GM23338 (cell line): Measurements from ENCODE around the gene AP1G2. TPM values are rescaled to one million over a fixed set of nuclear protein-coding genes. Genes with fewer than 3 reads are reported as not detected.

Experiments
- ATAC-seq: fragments of 200-7000 bp; cut with Tn5 transposase; 3 replicates; pipeline ENCODE4 v1.9.1; 2020
- DNase-seq: peaks from one replicate; pipeline ENCODE4 v3.0.0-alpha.2; 2015; ENCODE audit warnings: low spot score
- H2AFZ ChIP-seq: fragments of 200-600 bp; sonication (generic); 2 replicates; pipeline ENCODE4 v1.8.0; 2016; ENCODE audit warnings: antibody characterized with exemption, mild to moderate bottlenecking, moderate library complexity
- H3F3A ChIP-seq: fragments of 200-600 bp; sonication (generic); replicated peaks from 2 replicates; pipeline ENCODE4 v1.8.0; 2017; ENCODE audit warnings: antibody characterized with exemption, mixed run types, low read depth
- H3K27ac ChIP-seq: fragments of 200-600 bp; sonication (generic); 2 replicates; pipeline ENCODE4 v1.6.1; 2016; ENCODE audit warnings: low read depth
- H3K27me3 ChIP-seq: fragments of 200-600 bp; sonication (generic); 2 replicates; pipeline ENCODE4 v1.8.0; 2016; ENCODE audit warnings: mild to moderate bottlenecking, mixed run types, moderate library complexity; ENCODE audit not compliant: insufficient read depth
- H3K36me3 ChIP-seq: fragments of 200-600 bp; sonication (generic); 2 replicates; pipeline ENCODE4 v1.8.0; 2016; ENCODE audit warnings: mild to moderate bottlenecking; ENCODE audit not compliant: insufficient read depth
- H3K4me1 ChIP-seq: fragments of 200-600 bp; sonication (generic); 2 replicates; pipeline ENCODE4 v1.8.0; 2016; ENCODE audit warnings: mild to moderate bottlenecking, moderate library complexity; ENCODE audit not compliant: insufficient read depth
- H3K4me2 ChIP-seq: fragments of 200-600 bp; sonication (generic); 2 replicates; pipeline ENCODE4 v1.7.1; 2017; ENCODE audit warnings: mixed run types
- H3K4me3 ChIP-seq: fragments of 200-600 bp; sonication (generic); 2 replicates; pipeline ENCODE4 v1.6.1; 2016; ENCODE audit warnings: mixed run types
- H3K79me2 ChIP-seq: fragments of 200-600 bp; sonication (generic); replicated peaks from 2 replicates; pipeline ENCODE4 v1.8.0; 2017; ENCODE audit warnings: mild to moderate bottlenecking; ENCODE audit not compliant: insufficient read depth
- H3K9me2 ChIP-seq: fragments of 200-600 bp; sonication (generic); 2 replicates; pipeline ENCODE4 v1.8.0; 2017; ENCODE audit not compliant: insufficient read depth
- H4K20me1 ChIP-seq: fragments of 200-600 bp; sonication (generic); replicated peaks from 2 replicates; pipeline ENCODE4 v1.8.0; 2017; ENCODE audit warnings: mild to moderate bottlenecking; ENCODE audit not compliant: insufficient read depth
- H3K27ac Mint-ChIP-seq: 2 replicates; pipeline ENCODE4 v1.8.0; 2020; ENCODE audit warnings: inconsistent platforms, mild to moderate bottlenecking, moderate library complexity, mixed read lengths
- H3K27me3 Mint-ChIP-seq: 3 replicates; pipeline ENCODE4 v1.8.0; 2022; ENCODE audit warnings: low read depth, mild to moderate bottlenecking, moderate library complexity, mixed read lengths, inconsistent platforms; ENCODE audit not compliant: insufficient read depth, poor library complexity
- H3K36me3 Mint-ChIP-seq: 3 replicates; pipeline ENCODE4 v1.8.0; 2021; ENCODE audit warnings: low read depth, mild to moderate bottlenecking, inconsistent platforms, moderate library complexity, mixed read lengths
- H3K4me1 Mint-ChIP-seq: 3 replicates; pipeline ENCODE4 v1.8.0; 2020; ENCODE audit warnings: mild to moderate bottlenecking, inconsistent platforms, mixed read lengths
- H3K4me3 Mint-ChIP-seq: 3 replicates; pipeline ENCODE4 v1.8.0; 2021; ENCODE audit warnings: moderate library complexity, mild to moderate bottlenecking, inconsistent platforms, mixed read lengths
- H3K9me3 Mint-ChIP-seq: 3 replicates; pipeline ENCODE4 v1.8.0; 2020; ENCODE audit warnings: moderate library complexity, mild to moderate bottlenecking, inconsistent platforms, mixed read lengths
- CREB1 ChIP-seq: fragments of 250-450 bp; sonication (Bioruptor Pico); IDR thresholded peaks from 2 replicates; pipeline ENCODE4 v1.5.0; 2020; ENCODE audit warnings: low read depth, mild to moderate bottlenecking, moderate library complexity
- EZH2 ChIP-seq: fragments of 200-600 bp; sonication (generic); IDR thresholded peaks from one replicate; pipeline ENCODE4 v1.8.0; 2017; ENCODE audit warnings: antibody characterized with exemption, mild to moderate bottlenecking, low read depth; ENCODE audit not compliant: unreplicated experiment
- EZH2phosphoT487 ChIP-seq: fragments of 200-600 bp; sonication (generic); IDR thresholded peaks from one replicate; pipeline ENCODE4 v1.8.1; 2018; ENCODE audit warnings: antibody characterized with exemption; ENCODE audit not compliant: unreplicated experiment
- JUNB ChIP-seq: IDR thresholded peaks from one replicate; pipeline ENCODE4 v1.6.1; 2016; ENCODE audit warnings: antibody characterized with exemption; ENCODE audit not compliant: unreplicated experiment
- NANOG ChIP-seq: IDR thresholded peaks from 2 replicates; pipeline ENCODE4 v1.6.1; 2016; ENCODE audit warnings: antibody characterized with exemption, borderline replicate concordance
- POLR2AphosphoS5 ChIP-seq: IDR thresholded peaks from 2 replicates; pipeline ENCODE4 v1.6.1; 2016; ENCODE audit warnings: antibody characterized with exemption, low read depth
- STAT1 ChIP-seq: IDR thresholded peaks from one replicate; pipeline ENCODE4 v1.6.1; 2016; ENCODE audit warnings: antibody characterized with exemption; ENCODE audit not compliant: unreplicated experiment
- ZNF114 ChIP-seq: fragments of 250-450 bp; sonication (Bioruptor Pico); IDR thresholded peaks from 2 replicates; pipeline ENCODE4 v1.5.0; 2020; ENCODE audit warnings: mild to moderate bottlenecking, moderate library complexity
- ZNF331 ChIP-seq: fragments of 250-450 bp; sonication (Bioruptor Pico); IDR thresholded peaks from 2 replicates; pipeline ENCODE4 v1.5.0; 2020; ENCODE audit warnings: low read depth, mild to moderate bottlenecking, moderate library complexity
- polyA plus RNA-seq: library from polyadenylated mRNA; unstranded; fragments of >200 nt; fragmentation: Nextera tagmentation; extraction: Ambion mirVana; gene quantifications from 2 replicates; pipeline ENCODE4 v1.2.1, GENCODE V29; 2016
- total RNA-seq: library from RNA; depleted of rRNA; stranded (reverse); fragments of >200 nt; shearing (Covaris generic); gene quantifications from 2 replicates; pipeline ENCODE4 v1.2.3, GENCODE V29; 2014
- TF ChIP-seq, protein P1 (sequence below): IDR thresholded peaks from 2 replicates; pipeline ENCODE4 v1.6.1; 2016; ENCODE audit warnings: antibody characterized with exemption
- TF ChIP-seq, protein P2 (sequence below), 2 experiments: fragments of 200-600 bp in 1 of 2; sonication (generic) in 1 of 2; conservative IDR thresholded peaks; 2 replicates each; pipeline versions ENCODE4 v1.5.1 to v1.6.1; 2016 to 2017; ENCODE audit warnings: antibody characterized with exemption in 2 of 2, low read depth in 2 of 2, mild to moderate bottlenecking in 2 of 2, moderate library complexity in 1 of 2
- TF ChIP-seq, protein P3 (sequence below): IDR thresholded peaks from one replicate; pipeline ENCODE4 v1.6.1; 2018; ENCODE audit warnings: antibody characterized with exemption; ENCODE audit not compliant: unreplicated experiment
- TF ChIP-seq, protein P4 (sequence below): fragments of 250-450 bp; sonication (Bioruptor Pico); IDR thresholded peaks from 2 replicates; pipeline ENCODE4 v1.5.0; 2020; ENCODE audit warnings: mild to moderate bottlenecking, moderate library complexity

Gene AP1G2
- total and polyA plus RNA-seq, 2 experiments from 2014 or later = 55.3 to 63.5 TPM

DNA sequence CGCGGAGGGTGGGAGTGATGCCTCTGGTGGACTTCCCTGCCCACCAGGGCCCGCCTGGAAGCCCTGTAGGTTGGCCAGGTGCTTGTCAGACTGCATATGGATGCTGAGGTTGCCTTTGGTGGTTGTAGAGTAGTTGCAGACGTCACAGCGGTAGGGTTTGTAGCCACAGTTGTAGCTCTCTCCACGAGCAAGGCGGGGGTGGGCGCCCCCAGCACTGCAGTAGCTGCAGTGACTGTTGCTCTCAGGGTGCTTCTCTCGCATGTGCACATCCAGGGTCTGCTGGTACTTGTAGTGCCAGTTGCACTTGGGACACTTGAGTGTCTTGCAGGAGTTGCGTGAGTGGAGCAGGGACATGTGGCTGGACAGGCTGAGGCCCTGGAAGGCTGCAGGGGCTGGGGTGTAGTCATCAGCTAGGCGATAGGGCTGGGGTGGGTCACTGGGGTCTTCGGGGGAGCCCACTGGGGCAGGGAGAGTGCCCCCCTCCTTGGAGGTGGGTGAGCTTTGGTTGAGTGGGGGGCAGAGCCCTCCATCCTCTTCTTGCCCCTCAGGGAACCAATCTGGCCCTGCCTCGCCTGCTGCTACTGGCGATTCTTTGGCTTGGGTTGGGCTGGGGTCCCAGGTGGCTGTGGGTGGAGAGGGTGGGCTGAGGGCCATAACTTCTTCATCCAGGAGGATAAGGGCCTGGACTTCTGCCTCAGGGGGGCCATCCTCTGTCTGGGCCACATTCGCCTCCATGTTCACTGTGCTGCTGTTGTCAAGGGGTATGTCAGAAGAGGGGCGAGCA, 33.7 kb downstream of the AP1G2 start:
- DNase-seq = no peak
- H3K4me3 ChIP-seq = no peak overlapping the region
- H3K27ac ChIP-seq = no peak overlapping the region
- Mint-ChIP-seq H3K4me3 (no peak overlapping the region), H3K4me1 (peaks cover 55% of the 10 kb centered on the region), H3K9me3 (no peaks in the 10 kb centered on the region), H3K27ac (no peak overlapping the region), H3K36me3 (peaks cover 54% of the 10 kb centered on the region), H3K27me3 (peaks cover 21% of the 10 kb centered on the region)
- no peak for ATAC-seq
- H3K36me3 ChIP-seq = peaks cover 8% of the 10 kb centered on the region; the same call in 1 of the 2 replicates
- H3K4me2 ChIP-seq = no peak overlapping the region
- H3K79me2 ChIP-seq = peaks cover 10% of the 10 kb centered on the region
- H2AFZ ChIP-seq = no peak overlapping the region
- no peaks in the 10 kb centered on the region for H3K9me2 ChIP-seq
- no peaks in the 10 kb centered on the region; the same call in 1 of the 2 replicates for H4K20me1 ChIP-seq
- peaks cover 17% of the 10 kb centered on the region for H3K4me1 ChIP-seq
- peaks cover 5% of the 10 kb centered on the region for H3F3A ChIP-seq
- TF ChIP-seq, protein P1, sequence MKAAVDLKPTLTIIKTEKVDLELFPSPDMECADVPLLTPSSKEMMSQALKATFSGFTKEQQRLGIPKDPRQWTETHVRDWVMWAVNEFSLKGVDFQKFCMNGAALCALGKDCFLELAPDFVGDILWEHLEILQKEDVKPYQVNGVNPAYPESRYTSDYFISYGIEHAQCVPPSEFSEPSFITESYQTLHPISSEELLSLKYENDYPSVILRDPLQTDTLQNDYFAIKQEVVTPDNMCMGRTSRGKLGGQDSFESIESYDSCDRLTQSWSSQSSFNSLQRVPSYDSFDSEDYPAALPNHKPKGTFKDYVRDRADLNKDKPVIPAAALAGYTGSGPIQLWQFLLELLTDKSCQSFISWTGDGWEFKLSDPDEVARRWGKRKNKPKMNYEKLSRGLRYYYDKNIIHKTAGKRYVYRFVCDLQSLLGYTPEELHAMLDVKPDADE = no peak
- TF ChIP-seq POLR2AphosphoS5 (no peak), EZH2phosphoT487 (no peak), STAT1 (no peak), ZNF331 (CRISPR knock-in tag) (no peak), NANOG (no peak), JUNB (no peak), EZH2 (no peak), CREB1 (CRISPR knock-in tag) (no peak), ZNF114 (no peak)
- TF ChIP-seq, protein P2, sequence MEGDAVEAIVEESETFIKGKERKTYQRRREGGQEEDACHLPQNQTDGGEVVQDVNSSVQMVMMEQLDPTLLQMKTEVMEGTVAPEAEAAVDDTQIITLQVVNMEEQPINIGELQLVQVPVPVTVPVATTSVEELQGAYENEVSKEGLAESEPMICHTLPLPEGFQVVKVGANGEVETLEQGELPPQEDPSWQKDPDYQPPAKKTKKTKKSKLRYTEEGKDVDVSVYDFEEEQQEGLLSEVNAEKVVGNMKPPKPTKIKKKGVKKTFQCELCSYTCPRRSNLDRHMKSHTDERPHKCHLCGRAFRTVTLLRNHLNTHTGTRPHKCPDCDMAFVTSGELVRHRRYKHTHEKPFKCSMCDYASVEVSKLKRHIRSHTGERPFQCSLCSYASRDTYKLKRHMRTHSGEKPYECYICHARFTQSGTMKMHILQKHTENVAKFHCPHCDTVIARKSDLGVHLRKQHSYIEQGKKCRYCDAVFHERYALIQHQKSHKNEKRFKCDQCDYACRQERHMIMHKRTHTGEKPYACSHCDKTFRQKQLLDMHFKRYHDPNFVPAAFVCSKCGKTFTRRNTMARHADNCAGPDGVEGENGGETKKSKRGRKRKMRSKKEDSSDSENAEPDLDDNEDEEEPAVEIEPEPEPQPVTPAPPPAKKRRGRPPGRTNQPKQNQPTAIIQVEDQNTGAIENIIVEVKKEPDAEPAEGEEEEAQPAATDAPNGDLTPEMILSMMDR (conservative IDR thresholded peaks at IDR 0.05; ENCODE audit: low read depth in 2 of 2) = no peak
- TF ChIP-seq, protein P3, sequence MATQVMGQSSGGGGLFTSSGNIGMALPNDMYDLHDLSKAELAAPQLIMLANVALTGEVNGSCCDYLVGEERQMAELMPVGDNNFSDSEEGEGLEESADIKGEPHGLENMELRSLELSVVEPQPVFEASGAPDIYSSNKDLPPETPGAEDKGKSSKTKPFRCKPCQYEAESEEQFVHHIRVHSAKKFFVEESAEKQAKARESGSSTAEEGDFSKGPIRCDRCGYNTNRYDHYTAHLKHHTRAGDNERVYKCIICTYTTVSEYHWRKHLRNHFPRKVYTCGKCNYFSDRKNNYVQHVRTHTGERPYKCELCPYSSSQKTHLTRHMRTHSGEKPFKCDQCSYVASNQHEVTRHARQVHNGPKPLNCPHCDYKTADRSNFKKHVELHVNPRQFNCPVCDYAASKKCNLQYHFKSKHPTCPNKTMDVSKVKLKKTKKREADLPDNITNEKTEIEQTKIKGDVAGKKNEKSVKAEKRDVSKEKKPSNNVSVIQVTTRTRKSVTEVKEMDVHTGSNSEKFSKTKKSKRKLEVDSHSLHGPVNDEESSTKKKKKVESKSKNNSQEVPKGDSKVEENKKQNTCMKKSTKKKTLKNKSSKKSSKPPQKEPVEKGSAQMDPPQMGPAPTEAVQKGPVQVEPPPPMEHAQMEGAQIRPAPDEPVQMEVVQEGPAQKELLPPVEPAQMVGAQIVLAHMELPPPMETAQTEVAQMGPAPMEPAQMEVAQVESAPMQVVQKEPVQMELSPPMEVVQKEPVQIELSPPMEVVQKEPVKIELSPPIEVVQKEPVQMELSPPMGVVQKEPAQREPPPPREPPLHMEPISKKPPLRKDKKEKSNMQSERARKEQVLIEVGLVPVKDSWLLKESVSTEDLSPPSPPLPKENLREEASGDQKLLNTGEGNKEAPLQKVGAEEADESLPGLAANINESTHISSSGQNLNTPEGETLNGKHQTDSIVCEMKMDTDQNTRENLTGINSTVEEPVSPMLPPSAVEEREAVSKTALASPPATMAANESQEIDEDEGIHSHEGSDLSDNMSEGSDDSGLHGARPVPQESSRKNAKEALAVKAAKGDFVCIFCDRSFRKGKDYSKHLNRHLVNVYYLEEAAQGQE = no peak
- TF ChIP-seq, protein P4, sequence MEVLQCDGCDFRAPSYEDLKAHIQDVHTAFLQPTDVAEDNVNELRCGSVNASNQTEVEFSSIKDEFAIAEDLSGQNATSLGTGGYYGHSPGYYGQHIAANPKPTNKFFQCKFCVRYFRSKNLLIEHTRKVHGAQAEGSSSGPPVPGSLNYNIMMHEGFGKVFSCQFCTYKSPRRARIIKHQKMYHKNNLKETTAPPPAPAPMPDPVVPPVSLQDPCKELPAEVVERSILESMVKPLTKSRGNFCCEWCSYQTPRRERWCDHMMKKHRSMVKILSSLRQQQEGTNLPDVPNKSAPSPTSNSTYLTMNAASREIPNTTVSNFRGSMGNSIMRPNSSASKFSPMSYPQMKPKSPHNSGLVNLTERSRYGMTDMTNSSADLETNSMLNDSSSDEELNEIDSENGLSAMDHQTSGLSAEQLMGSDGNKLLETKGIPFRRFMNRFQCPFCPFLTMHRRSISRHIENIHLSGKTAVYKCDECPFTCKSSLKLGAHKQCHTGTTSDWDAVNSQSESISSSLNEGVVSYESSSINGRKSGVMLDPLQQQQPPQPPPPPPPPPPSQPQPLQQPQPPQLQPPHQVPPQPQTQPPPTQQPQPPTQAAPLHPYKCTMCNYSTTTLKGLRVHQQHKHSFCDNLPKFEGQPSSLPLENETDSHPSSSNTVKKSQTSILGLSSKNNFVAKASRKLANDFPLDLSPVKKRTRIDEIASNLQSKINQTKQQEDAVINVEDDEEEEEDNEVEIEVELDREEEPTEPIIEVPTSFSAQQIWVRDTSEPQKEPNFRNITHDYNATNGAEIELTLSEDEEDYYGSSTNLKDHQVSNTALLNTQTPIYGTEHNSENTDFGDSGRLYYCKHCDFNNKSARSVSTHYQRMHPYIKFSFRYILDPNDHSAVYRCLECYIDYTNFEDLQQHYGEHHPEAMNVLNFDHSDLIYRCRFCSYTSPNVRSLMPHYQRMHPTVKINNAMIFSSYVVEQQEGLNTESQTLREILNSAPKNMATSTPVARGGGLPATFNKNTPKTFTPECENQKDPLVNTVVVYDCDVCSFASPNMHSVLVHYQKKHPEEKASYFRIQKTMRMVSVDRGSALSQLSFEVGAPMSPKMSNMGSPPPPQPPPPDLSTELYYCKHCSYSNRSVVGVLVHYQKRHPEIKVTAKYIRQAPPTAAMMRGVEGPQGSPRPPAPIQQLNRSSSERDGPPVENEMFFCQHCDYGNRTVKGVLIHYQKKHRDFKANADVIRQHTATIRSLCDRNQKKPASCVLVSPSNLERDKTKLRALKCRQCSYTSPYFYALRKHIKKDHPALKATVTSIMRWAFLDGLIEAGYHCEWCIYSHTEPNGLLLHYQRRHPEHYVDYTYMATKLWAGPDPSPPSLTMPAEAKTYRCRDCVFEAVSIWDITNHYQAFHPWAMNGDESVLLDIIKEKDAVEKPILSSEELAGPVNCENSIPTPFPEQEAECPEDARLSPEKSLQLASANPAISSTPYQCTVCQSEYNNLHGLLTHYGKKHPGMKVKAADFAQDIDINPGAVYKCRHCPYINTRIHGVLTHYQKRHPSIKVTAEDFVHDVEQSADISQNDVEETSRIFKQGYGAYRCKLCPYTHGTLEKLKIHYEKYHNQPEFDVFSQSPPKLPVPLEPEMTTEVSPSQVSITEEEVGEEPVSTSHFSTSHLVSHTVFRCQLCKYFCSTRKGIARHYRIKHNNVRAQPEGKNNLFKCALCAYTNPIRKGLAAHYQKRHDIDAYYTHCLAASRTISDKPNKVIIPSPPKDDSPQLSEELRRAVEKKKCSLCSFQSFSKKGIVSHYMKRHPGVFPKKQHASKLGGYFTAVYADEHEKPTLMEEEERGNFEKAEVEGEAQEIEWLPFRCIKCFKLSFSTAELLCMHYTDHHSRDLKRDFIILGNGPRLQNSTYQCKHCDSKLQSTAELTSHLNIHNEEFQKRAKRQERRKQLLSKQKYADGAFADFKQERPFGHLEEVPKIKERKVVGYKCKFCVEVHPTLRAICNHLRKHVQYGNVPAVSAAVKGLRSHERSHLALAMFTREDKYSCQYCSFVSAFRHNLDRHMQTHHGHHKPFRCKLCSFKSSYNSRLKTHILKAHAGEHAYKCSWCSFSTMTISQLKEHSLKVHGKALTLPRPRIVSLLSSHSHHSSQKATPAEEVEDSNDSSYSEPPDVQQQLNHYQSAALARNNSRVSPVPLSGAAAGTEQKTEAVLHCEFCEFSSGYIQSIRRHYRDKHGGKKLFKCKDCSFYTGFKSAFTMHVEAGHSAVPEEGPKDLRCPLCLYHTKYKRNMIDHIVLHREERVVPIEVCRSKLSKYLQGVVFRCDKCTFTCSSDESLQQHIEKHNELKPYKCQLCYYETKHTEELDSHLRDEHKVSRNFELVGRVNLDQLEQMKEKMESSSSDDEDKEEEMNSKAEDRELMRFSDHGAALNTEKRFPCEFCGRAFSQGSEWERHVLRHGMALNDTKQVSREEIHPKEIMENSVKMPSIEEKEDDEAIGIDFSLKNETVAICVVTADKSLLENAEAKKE (CRISPR knock-in tag) = no peak
- H3K27me3 ChIP-seq = no peaks in the 10 kb centered on the region
